GM19467 (cell line): ENCODE results near the gene MSI2.

Experiments used
- ATAC-seq: cut with Tn5 transposase; IDR thresholded peaks from one replicate; pipeline ENCODE4 v1.9.1; 2021; ENCODE audit warnings: mild to moderate bottlenecking, moderate library complexity; ENCODE audit not compliant: unreplicated experiment

Gene MSI2

GRCh38 chr17:57363580-57363979 is 107.3 kb downstream of the MSI2 start:
- no peak for ATAC-seq

GRCh38 chr17:57363998-57364643 is 107.8 kb downstream of the MSI2 start:
- ATAC-seq: no peak

DNA sequence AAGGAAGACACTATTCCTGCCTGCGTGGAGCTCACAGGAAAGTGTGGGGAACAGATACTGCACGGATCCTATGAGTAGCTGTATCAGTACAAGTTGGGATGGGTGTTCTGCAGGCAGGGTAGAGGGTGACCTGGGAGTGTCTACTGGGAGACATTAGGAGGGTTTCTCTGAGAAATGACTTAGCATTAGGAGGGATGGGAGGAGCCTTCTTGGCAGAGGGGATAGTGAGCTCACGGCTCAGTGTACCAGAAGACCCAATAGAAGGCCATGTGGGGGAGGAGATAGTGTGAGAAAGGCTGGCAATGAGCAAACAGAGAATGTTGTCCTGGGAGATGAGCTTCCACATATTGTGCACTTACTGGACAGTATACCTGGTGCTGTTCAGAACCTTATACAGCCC is 109.1 kb downstream of the MSI2 start:
- no peak for ATAC-seq

- ATAC-seq: no peak
Measured at GRCh38 chr17:57366177-57366557, 109.8 kb downstream of the MSI2 start.

GRCh38 chr17:57366558-57367351 is 110.4 kb downstream of the MSI2 start:
- ATAC-seq: no peak

DNA sequence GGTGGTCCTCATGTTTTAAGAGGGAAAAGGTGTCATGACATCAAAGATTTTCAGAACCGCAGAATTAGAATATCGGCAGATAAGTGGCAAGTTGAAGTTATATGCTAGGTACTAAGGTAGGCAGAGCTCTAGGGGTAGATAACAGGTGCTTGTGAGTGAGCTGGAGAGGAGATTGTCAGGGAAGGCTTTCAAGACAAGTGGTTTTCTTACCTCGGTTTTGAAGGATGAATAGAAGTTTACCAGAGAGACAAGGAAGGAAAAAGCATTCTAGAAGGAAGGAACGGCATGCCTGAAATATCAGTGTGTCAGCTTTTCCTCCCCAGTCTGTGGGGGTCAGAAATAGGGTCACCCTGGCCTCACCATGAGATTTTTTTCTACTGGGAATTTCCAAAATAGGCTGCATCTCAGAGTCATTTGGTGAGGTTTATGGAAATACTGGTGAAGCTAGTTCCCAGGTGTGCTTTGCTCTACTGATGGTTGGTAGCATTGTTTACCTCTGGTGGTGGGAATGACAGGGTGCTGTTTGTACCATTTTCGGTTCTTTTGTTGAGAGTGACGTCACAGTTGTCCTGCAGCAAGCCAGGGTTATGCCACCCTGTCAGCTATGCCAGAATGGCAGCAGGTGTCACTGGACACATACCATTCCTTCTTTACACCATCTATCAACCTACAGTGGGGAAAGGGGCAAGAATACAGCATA is 112.5 kb downstream of the MSI2 start:
- no peak for ATAC-seq

GRCh38 chr17:57369509-57369945 is 113.2 kb downstream of the MSI2 start:
- peak; percentile 17 for ATAC-seq

DNA sequence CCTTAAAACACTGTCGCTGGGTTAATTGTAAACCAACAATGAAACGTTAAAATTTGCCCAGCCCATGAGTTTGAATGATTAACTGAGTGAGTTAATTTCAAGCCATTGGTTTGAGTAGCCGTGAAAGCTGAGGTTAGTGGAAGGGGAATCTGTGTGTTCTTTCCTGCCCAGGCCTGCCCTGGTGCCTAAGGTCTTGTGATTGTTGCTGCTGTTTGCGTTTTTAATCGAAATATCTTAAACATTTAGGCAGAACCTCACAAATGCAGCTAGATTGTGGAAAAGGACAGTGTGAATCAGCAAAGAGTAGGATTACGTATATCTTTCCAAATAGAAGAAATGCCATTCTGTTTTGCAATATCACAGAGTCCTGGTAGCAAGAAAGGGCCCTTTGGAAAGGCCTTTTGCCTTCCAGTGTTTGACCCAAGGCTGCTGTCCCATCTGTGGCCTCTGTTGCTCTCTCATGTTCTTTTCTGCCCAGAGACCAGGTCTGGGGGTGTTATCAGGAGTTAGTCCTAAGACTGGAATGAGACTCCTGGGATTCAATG is 113.8 kb downstream of the MSI2 start:
- ATAC-seq: peak; percentile 59

GRCh38 chr17:57370619-57371018 is 114.3 kb downstream of the MSI2 start:
- ATAC-seq: no peak

DNA sequence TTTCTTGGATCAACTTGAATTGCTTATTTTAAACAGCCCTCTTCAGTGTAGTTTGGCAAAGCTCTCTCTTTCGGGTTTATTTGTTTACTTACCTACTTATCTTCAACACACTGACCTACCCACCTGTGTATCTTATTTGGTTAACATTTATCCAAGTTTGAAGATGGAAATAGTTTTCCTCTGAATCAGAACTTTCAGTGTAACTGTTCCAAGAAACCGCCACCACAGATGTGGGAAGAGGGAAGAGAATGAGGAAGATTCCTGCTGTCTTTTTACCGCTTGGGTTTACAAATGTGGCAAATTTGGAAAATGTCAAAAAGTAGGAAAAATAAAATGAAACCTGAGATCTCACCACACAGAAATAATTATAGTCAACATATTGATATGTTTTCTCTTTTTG is 115.8 kb downstream of the MSI2 start:
- ATAC-seq: no peak

- no peak for ATAC-seq
Measured at GRCh38 chr17:57373048-57373447, 116.7 kb downstream of the MSI2 start.

GRCh38 chr17:57373756-57374155 is 117.4 kb downstream of the MSI2 start:
- no peak for ATAC-seq

DNA sequence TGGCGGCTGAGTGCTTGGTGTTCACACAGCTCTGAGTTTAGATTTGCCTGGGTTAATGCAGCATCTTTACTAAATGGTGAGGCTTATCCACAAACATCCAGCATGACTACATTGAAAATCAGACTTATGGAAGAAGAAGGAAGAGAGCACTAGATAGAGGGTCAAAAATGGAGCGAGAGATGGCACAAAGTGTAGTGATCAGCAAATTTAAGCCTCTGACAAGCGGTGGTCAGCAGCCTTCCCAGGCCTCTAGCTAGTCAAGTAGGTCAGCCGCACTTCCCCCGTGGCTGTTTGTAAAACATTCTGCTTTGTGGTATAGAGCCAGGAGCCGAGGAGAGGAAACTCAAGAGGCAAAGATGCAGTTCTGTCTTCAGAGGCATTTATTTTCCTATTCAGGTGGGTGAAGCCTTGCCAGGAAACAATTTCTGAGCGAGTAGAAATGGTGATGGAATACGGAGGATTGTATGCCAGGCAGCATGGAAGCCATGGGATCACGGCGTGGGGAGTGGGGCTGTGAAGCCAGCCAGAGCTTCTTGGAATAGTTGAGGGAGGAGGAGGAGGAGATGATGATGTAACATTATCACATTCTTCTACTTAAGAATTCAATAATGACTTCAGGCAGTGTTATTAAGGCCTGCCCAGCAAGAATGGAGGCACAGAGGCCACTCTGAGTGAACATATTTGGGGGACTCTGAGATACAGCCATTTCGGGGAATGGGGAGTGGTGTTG is 118.9 kb downstream of the MSI2 start:
- no peak for ATAC-seq

DNA sequence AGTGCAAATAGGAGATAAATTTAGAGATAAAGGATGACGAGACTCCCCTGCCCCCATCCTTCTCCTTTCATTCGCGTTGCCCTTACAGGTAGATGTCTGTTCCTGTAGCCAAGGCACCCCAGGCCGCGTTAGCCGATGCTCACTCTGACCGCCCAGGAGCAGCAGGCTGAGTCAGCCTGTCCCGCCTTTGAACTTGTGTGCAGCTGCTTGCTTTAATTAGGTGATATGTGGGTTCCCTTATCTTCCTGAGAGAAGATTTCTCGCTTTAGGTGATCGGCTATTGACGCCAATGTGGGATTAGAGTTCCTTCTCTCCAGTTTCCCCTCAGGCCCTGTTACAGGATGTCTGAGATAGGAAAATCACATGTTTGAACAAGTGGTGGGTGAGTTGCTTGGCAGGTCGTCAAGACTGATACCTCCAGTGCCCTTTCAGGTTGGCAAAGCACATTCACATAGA is 119.5 kb downstream of the MSI2 start:
- ATAC-seq: no peak

GRCh38 chr17:57377094-57377493 is 120.8 kb downstream of the MSI2 start:
- ATAC-seq: no peak

- ATAC-seq: no peak
Measured at GRCh38 chr17:57379237-57379894, 123.0 kb downstream of the MSI2 start.

DNA sequence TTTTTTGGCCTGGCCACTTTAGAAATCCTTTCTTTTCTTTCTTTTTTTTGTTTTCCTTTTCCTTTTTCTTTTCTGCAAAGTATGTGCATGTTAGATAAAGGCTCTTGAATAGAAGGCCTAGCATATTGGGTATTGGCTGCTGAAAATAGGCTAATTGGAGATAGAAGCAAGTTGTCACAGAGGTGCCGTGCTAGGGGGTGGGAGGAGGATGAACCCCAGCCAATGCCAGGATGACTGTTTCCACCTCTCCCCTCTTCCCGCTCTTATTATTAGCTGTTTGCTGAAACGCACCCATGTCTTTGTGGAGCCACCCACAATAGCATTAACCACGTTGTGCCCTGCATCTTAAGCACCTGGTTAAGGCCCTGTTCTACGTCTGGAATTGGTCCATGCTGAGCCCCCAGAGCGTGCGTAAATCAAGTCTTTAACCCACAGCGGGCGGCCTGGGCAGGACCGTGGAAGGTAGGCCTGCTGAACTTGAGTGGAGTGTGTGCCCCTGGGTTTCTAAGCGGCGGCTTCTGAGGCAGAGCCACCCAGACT is 123.6 kb downstream of the MSI2 start:
- ATAC-seq: no peak

- ATAC-seq: no peak
Measured at GRCh38 chr17:57381498-57381897, 125.2 kb downstream of the MSI2 start.

- ATAC-seq: no peak
Measured at GRCh38 chr17:57384219-57384618, 127.9 kb downstream of the MSI2 start.

DNA sequence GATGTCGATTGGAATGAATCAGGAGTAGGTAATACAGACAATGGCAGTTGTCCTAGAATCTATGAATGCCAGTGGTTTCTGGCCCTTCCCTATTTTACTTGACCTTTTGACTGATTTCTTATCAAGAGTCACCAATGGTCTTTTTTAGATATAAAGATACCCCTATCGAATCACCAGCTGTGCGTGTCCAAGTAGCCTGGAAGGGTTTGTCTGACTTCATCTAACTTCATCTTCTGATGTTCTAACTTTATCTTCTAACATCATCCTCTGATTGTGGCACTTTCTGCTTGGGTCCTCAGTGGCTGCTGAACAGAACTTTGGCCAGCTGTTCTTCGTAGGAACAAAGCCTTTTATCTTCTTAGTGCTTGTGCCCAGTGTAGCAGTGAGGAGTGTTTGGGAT is 129.7 kb downstream of the MSI2 start:
- ATAC-seq: no peak
